ENCODE results near the gene RUNX1.
"Not testable (repeated sequence)": the region's sequence is repeated elsewhere in the genome, so short reads cannot be mapped to it uniquely, and the experiment has no call there.

The RUNX1 gene

DNA sequence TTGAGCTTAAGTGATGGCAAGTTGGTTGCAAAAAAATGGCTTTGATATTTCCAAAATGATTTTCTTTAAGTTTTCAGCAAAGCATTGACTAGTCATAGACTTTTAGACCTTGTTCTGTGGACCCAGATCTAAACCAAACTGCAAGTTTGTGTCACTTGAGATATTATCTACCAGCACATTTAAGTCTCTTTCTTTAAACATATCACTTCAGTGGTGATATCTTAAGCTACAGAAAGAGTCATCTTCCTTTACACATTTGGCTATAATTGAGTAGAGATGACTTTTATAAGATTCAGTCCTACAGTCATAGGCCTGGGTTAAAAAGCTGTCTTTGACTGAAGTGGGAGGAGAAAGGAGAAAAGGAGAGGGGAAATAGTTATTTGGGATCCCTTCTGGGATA lies 95.2 kb downstream of the RUNX1 start:
- Histone ChIP-seq H3K27ac (no peak overlapping the region), H3K9ac (no peak overlapping the region), H3K4me1 (no peaks in the 10 kb centered on the region), H3K36me3 (ENCODE audit: control insufficient read depth, insufficient read depth, low read length) (no peaks in the 10 kb centered on the region), H2AFZ (no peak overlapping the region), H3K9me3 (ENCODE audit: control insufficient read depth, low read length) (no peaks in the 10 kb centered on the region), H3K4me2 (ENCODE audit: low read length) (no peak overlapping the region), H3K4me3 (ENCODE audit: low read depth, low read length) (no peak overlapping the region), H3K79me2 (no peaks in the 10 kb centered on the region), H3K27me3 (ENCODE audit: control insufficient read depth, insufficient read depth, low read length) (no peaks in the 10 kb centered on the region)
- TF ChIP-seq, protein P1, sequence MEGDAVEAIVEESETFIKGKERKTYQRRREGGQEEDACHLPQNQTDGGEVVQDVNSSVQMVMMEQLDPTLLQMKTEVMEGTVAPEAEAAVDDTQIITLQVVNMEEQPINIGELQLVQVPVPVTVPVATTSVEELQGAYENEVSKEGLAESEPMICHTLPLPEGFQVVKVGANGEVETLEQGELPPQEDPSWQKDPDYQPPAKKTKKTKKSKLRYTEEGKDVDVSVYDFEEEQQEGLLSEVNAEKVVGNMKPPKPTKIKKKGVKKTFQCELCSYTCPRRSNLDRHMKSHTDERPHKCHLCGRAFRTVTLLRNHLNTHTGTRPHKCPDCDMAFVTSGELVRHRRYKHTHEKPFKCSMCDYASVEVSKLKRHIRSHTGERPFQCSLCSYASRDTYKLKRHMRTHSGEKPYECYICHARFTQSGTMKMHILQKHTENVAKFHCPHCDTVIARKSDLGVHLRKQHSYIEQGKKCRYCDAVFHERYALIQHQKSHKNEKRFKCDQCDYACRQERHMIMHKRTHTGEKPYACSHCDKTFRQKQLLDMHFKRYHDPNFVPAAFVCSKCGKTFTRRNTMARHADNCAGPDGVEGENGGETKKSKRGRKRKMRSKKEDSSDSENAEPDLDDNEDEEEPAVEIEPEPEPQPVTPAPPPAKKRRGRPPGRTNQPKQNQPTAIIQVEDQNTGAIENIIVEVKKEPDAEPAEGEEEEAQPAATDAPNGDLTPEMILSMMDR (IDR thresholded peaks at IDR 0.05) = no peak

DNA sequence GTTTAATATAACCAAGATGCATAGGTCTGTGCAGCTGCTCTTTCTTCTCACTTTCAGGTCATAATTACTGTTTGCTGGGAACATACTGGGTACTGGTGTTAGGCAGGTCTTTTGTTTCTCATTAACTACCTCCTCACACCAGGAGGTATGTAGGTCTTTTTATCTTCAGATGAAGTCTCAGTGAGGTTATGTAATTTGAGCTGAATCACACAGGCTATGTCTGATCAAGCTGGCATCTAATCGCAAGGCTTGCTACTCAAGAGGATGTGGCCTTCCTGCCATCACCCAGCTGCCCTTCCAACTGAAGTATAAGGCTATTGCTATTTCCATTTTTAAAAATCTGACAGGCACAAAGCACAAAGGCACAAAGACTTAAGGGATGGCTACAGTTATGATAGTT lies 96.4 kb downstream of the RUNX1 start:
- Histone ChIP-seq H3K4me1 (no peaks in the 10 kb centered on the region), H3K9ac (no peak overlapping the region), H2AFZ (no peak overlapping the region), H3K9me3 (ENCODE audit: control insufficient read depth, low read length) (no peaks in the 10 kb centered on the region), H3K36me3 (ENCODE audit: control insufficient read depth, insufficient read depth, low read length) (no peaks in the 10 kb centered on the region), H3K4me2 (ENCODE audit: low read length) (no peak overlapping the region), H3K79me2 (no peaks in the 10 kb centered on the region), H3K27me3 (ENCODE audit: control insufficient read depth, insufficient read depth, low read length) (no peaks in the 10 kb centered on the region), H3K4me3 (ENCODE audit: low read depth, low read length) (no peak overlapping the region), H3K27ac (no peak overlapping the region)
- TF ChIP-seq, protein P1 (IDR thresholded peaks at IDR 0.05) = no peak

DNA sequence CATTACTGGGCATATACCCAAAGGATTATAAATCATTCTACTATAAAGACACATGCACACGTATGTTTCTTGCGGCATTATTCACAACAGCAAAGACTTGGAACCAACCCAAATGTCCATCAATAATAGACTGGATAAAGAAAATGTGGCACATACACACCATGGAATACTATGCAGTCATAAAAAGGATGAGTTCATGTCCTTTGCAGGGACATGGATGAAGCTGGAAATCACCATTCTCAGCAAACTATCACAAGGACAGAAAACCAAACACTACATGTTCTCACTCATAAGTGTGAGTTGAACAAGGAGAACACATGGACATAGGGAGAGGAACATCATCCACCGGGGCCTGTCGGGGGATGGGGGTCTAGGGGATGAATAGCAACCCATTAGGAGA lies 97.2 kb downstream of the RUNX1 start:
- not testable (repeated sequence) for H3K4me3 ChIP-seq (ENCODE audit: low read depth, low read length); H3K27me3 ChIP-seq (ENCODE audit: control insufficient read depth, insufficient read depth, low read length); H3K4me1 ChIP-seq

DNA sequence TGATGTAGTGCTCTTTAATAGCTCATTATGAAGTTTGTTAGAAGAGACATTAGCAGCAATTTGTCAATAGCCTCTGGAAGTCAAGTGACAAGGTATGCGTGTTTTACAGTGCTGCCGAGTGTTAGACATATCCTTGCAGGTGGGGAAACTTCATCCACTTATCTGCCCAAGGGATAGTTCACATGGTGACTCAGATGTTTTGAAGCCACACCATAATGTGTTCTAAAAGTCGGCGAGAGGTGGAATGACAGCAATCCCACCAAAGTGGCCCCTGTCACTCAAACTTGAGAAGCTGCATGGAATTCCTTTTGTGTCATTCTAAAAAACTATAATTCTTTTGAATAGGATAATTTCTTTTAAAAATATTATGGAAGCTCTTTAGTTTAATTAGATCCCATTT lies 98.1 kb downstream of the RUNX1 start:
- H3K27ac ChIP-seq = no peak overlapping the region
- no peak overlapping the region for H2AFZ ChIP-seq
- H3K9ac ChIP-seq = no peak overlapping the region
- TF ChIP-seq, protein P1 (IDR thresholded peaks at IDR 0.05) = no peak
- no peak overlapping the region for H3K4me3 ChIP-seq (ENCODE audit: low read depth, low read length)
- H3K4me2 ChIP-seq (ENCODE audit: low read length) = no peak overlapping the region
- no peaks in the 10 kb centered on the region for H3K36me3 ChIP-seq (ENCODE audit: control insufficient read depth, insufficient read depth, low read length)
- H3K9me3 ChIP-seq (ENCODE audit: control insufficient read depth, low read length) = no peaks in the 10 kb centered on the region
- H3K27me3 ChIP-seq (ENCODE audit: control insufficient read depth, insufficient read depth, low read length) = no peaks in the 10 kb centered on the region
- no peaks in the 10 kb centered on the region for H3K79me2 ChIP-seq
- H3K4me1 ChIP-seq = no peaks in the 10 kb centered on the region

More for the DNA sequence above, 97.2 kb downstream of the RUNX1 start:
- not testable (repeated sequence) for H3K4me2 ChIP-seq (ENCODE audit: low read length); H3K9me3 ChIP-seq (ENCODE audit: control insufficient read depth, low read length); H3K27ac ChIP-seq; H3K9ac ChIP-seq; H3K36me3 ChIP-seq (ENCODE audit: control insufficient read depth, insufficient read depth, low read length); H3K79me2 ChIP-seq; H2AFZ ChIP-seq

DNA sequence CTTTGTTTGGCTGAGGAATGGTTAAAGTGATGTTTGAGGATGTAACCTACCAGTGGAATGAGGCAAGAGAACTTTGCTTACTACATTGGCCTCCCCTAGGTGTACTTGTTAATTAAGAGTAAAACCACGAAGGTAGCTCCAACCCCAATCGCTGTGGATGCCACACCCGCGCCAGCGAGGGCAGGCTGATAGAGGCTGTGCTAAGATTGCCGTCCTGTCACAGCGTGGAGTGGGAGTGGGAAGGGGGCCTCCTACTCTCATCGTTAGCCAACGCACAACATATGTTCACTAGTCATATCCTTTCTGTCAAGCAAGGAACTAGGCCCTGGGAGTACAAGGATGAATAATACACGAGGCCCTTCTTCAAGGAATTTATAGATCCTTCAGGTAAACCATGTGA lies 99.6 kb downstream of the RUNX1 start:
- no peaks in the 10 kb centered on the region for H3K79me2 ChIP-seq
- no peaks in the 10 kb centered on the region for H3K9me3 ChIP-seq (ENCODE audit: control insufficient read depth, low read length)
- H3K4me1 ChIP-seq = no peaks in the 10 kb centered on the region
- no peaks in the 10 kb centered on the region for H3K27me3 ChIP-seq (ENCODE audit: control insufficient read depth, insufficient read depth, low read length)
- no peaks in the 10 kb centered on the region for H3K36me3 ChIP-seq (ENCODE audit: control insufficient read depth, insufficient read depth, low read length)
- H3K4me3 ChIP-seq (ENCODE audit: low read depth, low read length) = no peak overlapping the region
- H3K4me2 ChIP-seq (ENCODE audit: low read length) = no peak overlapping the region
- TF ChIP-seq, protein P1 (IDR thresholded peaks at IDR 0.05) = no peak
- no peak overlapping the region for H2AFZ ChIP-seq
- H3K9ac ChIP-seq = no peak overlapping the region
- H3K27ac ChIP-seq = no peak overlapping the region
